ENCODE measurements around the gene TRABD2A.
"Not testable (repeated sequence)": the region's sequence is repeated elsewhere in the genome, so short reads cannot be mapped to it uniquely, and the experiment has no call there.

The TRABD2A gene

GRCh38 chr2:84778911-84779690 is 101.8 kb downstream of the TRABD2A start:
- no peaks in the 10 kb centered on the region for H4K20me1 ChIP-seq (ENCODE audit: low read depth, low read length)
- no peak overlapping the region for H2AFZ ChIP-seq (ENCODE audit: low read depth, low read length, severe bottlenecking)
- H3K9me2 ChIP-seq (replicated peaks; ENCODE audit: insufficient read depth, low read length) = no peaks in the 10 kb centered on the region
- no peaks in the 10 kb centered on the region for H3K79me2 ChIP-seq (ENCODE audit: insufficient read depth, low read length)
- H3K27me3 ChIP-seq (ENCODE audit: low read length) = no peaks in the 10 kb centered on the region
- H3F3A ChIP-seq (ENCODE audit: insufficient read depth) = no peaks in the 10 kb centered on the region
- no peaks in the 10 kb centered on the region for H3K9me3 ChIP-seq (ENCODE audit: insufficient read depth, low read length)
- TF ChIP-seq EZH2phosphoT487 (conservative IDR thresholded peaks at IDR 0.05; ENCODE audit: low read length) (no peak), CTCF (IDR thresholded peaks at IDR 0.05; ENCODE audit: insufficient read depth, low read length, poor library complexity, severe bottlenecking) (no peak)
- no peak overlapping the region for H3K9ac ChIP-seq (ENCODE audit: low read length)
- no peak overlapping the region for H3K4me2 ChIP-seq (ENCODE audit: low read depth, low read length, poor library complexity, severe bottlenecking)
- no peak overlapping the region for H3K4me3 ChIP-seq (ENCODE audit: insufficient read depth, low read length, poor library complexity, severe bottlenecking)
- H3K27ac ChIP-seq (ENCODE audit: low read depth, low read length) = no peak overlapping the region
- no peaks in the 10 kb centered on the region for H3K36me3 ChIP-seq (ENCODE audit: low read length)

GRCh38 chr2:84776011-84776410 is 104.9 kb downstream of the TRABD2A start:
- Histone ChIP-seq H3K4me3 (ENCODE audit: insufficient read depth, low read length, poor library complexity, severe bottlenecking) (no peak overlapping the region), H3K9ac (ENCODE audit: low read length) (no peak overlapping the region), H3K27ac (ENCODE audit: low read depth, low read length) (no peak overlapping the region), H3K79me2 (ENCODE audit: insufficient read depth, low read length) (no peaks in the 10 kb centered on the region), H3F3A (ENCODE audit: insufficient read depth) (no peaks in the 10 kb centered on the region), H3K9me3 (ENCODE audit: insufficient read depth, low read length) (no peaks in the 10 kb centered on the region), H4K20me1 (ENCODE audit: low read depth, low read length) (no peaks in the 10 kb centered on the region), H3K9me2 (replicated peaks; ENCODE audit: insufficient read depth, low read length) (no peaks in the 10 kb centered on the region), H2AFZ (ENCODE audit: low read depth, low read length, severe bottlenecking) (no peak overlapping the region), H3K27me3 (ENCODE audit: low read length) (no peaks in the 10 kb centered on the region), H3K4me2 (ENCODE audit: low read depth, low read length, poor library complexity, severe bottlenecking) (no peak overlapping the region), H3K36me3 (ENCODE audit: low read length) (no peaks in the 10 kb centered on the region)
- TF ChIP-seq CTCF (IDR thresholded peaks at IDR 0.05; ENCODE audit: insufficient read depth, low read length, poor library complexity, severe bottlenecking) (no peak), EZH2phosphoT487 (conservative IDR thresholded peaks at IDR 0.05; ENCODE audit: low read length) (no peak)

- H3K9me3 ChIP-seq (ENCODE audit: insufficient read depth, low read length); H3K36me3 ChIP-seq (ENCODE audit: low read length); H3K9me2 ChIP-seq (replicated peaks; ENCODE audit: insufficient read depth, low read length); H3K27ac ChIP-seq (ENCODE audit: low read depth, low read length); H4K20me1 ChIP-seq (ENCODE audit: low read depth, low read length); H3K4me3 ChIP-seq (ENCODE audit: insufficient read depth, low read length, poor library complexity, severe bottlenecking); H3K4me2 ChIP-seq (ENCODE audit: low read depth, low read length, poor library complexity, severe bottlenecking); H2AFZ ChIP-seq (ENCODE audit: low read depth, low read length, severe bottlenecking); H3F3A ChIP-seq (ENCODE audit: insufficient read depth); H3K27me3 ChIP-seq (ENCODE audit: low read length); H3K9ac ChIP-seq (ENCODE audit: low read length); H3K79me2 ChIP-seq (ENCODE audit: insufficient read depth, low read length): not testable (repeated sequence)
These were observed 107.3 kb downstream of the TRABD2A start for GRCh38 chr2:84773562-84773961.
